ENCODE data around the gene SNX14.
"Not testable (repeated sequence)": the region's sequence is repeated elsewhere in the genome, so short reads cannot be mapped to it uniquely, and the experiment has no call there.

Gene SNX14

DNA sequence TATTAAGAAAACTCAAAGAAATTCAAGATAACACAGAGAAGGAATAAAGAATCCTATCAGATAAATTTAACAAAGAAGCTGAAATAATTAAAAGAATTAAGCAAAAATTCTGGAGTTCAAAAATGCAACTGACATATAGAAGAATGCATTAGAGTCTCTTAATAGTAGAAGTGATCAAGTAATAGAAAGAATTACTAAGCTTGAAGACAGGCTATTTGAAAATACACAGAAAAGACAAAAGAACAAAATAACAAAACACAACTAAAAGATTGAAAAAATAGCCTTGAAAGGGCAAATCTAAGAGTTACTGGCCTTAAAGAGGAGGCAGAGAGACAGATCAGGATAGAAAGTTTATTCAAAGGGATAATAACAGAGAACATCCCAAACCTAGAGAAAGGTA lies 12.1 kb downstream of the SNX14 start:
- Histone ChIP-seq H3K27me3 (ENCODE audit: control insufficient read depth, insufficient read depth, low read length) (no peaks in the 10 kb centered on the region), H3K27ac (ENCODE audit: low read length) (no peak overlapping the region)

DNA sequence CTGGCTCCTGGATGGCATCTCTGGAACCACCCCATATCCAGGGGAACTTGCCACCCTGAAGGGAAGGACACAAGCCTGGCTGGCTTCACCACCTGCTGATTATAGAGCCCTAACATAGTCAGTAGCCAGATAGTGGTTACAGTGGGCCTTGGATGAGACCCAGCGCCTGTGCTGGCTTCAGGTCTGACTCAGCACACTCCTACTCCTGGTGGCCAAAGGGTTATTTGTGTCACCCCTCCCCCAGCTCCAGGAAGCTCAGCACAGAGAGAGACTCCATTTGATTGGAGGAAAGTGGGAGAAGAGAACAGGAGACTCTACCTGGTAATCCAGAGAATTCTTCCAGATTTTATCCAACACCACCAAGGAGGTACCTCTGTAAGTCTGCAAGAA lies 12.8 kb downstream of the SNX14 start:
- no peak overlapping the region for H3K27ac ChIP-seq (ENCODE audit: low read length)
- H3K4me1 ChIP-seq (ENCODE audit: control insufficient read depth, low read depth, low read length), result peaks cover 10% of the 10 kb centered on the region
- no peaks in the 10 kb centered on the region for H3K36me3 ChIP-seq (ENCODE audit: control insufficient read depth, low read depth, low read length)
- no peak overlapping the region for H3K4me3 ChIP-seq (ENCODE audit: low read length)
- H3K9ac ChIP-seq (ENCODE audit: low read length), result no peak overlapping the region
- H3K27me3 ChIP-seq (ENCODE audit: control insufficient read depth, insufficient read depth, low read length), result no peaks in the 10 kb centered on the region
- peaks cover 2% of the 10 kb centered on the region for H3K9me3 ChIP-seq (ENCODE audit: control insufficient read depth, low read depth, low read length)

More for the DNA sequence above, 12.1 kb downstream of the SNX14 start:
- Histone ChIP-seq H3K4me1 (ENCODE audit: control insufficient read depth, low read depth, low read length) (peaks cover 10% of the 10 kb centered on the region), H3K9me3 (ENCODE audit: control insufficient read depth, low read depth, low read length) (peaks cover 2% of the 10 kb centered on the region), H3K4me3 (ENCODE audit: low read length) (no peak overlapping the region), H3K9ac (ENCODE audit: low read length) (no peak overlapping the region), H3K36me3 (ENCODE audit: control insufficient read depth, low read depth, low read length) (no peaks in the 10 kb centered on the region)

DNA sequence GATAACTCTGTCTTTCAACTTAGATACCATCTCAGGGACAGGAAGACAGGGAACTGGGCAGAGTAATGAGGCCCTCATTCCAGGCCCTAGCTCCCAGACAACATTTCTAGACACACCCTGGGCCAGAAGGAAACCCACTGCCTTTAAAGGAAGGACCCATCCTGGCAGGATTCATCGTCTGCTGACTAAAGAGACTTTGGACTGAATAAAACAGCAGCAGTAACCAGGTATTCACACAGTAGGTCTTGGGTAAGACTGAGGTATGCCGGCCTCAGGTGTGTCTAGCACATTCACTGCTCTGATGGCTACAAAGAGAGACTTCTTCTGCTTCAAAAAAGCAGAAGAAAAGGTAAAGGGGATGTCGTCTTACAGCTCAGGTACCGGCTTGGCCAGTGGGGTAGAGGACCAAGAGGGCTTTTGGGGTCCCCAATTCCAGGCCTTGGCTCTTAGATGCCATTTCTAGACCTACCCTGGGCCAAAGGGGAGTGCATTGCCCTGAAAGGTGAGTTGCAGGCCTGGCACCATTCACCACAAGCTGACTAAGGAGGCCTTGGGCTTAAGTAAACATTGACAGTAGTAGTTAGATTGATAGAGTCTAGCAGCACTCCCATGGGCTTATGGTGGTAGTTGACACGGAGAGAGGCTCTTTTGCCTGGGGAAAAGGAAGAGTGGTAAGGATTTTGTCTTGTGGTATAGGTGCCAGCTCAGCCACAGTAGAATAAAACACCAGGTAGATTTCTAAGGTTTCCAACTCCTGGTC lies 13.4 kb downstream of the SNX14 start:
- no peaks in the 10 kb centered on the region for H3K27me3 ChIP-seq (ENCODE audit: control insufficient read depth, insufficient read depth, low read length)
- H3K9ac ChIP-seq (ENCODE audit: low read length), result no peak overlapping the region
- peaks cover 10% of the 10 kb centered on the region for H3K4me1 ChIP-seq (ENCODE audit: control insufficient read depth, low read depth, low read length)
- peaks cover 2% of the 10 kb centered on the region for H3K9me3 ChIP-seq (ENCODE audit: control insufficient read depth, low read depth, low read length)
- H3K36me3 ChIP-seq (ENCODE audit: control insufficient read depth, low read depth, low read length), result no peaks in the 10 kb centered on the region
- no peak overlapping the region for H3K4me3 ChIP-seq (ENCODE audit: low read length)
- H3K27ac ChIP-seq (ENCODE audit: low read length), result no peak overlapping the region

DNA sequence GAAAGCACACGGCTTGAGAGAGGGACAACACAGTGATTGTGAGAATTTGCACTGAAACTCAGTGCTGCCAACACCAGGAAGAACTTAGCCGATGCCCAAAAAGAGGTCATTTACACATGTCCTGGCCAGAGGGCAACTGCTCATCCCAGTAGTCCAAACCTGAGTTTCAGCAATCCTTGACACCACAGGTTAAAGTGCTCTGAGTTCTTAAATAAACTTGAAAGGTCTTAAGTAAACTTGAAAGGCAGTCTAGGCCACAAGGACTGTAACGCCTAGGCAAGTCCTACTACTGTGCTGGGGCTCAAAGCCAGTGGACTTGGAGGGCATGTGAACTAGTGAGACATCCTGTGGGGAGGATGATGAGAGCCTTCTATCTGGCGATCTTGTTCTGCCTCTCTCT lies 14.1 kb downstream of the SNX14 start:
- Histone ChIP-seq H3K4me3 (ENCODE audit: low read length) (no peak overlapping the region), H3K9me3 (ENCODE audit: control insufficient read depth, low read depth, low read length) (peaks cover 2% of the 10 kb centered on the region), H3K4me1 (ENCODE audit: control insufficient read depth, low read depth, low read length) (peaks cover 10% of the 10 kb centered on the region), H3K27ac (ENCODE audit: low read length) (no peak overlapping the region), H3K36me3 (ENCODE audit: control insufficient read depth, low read depth, low read length) (no peaks in the 10 kb centered on the region), H3K27me3 (ENCODE audit: control insufficient read depth, insufficient read depth, low read length) (no peaks in the 10 kb centered on the region), H3K9ac (ENCODE audit: low read length) (no peak overlapping the region)

DNA sequence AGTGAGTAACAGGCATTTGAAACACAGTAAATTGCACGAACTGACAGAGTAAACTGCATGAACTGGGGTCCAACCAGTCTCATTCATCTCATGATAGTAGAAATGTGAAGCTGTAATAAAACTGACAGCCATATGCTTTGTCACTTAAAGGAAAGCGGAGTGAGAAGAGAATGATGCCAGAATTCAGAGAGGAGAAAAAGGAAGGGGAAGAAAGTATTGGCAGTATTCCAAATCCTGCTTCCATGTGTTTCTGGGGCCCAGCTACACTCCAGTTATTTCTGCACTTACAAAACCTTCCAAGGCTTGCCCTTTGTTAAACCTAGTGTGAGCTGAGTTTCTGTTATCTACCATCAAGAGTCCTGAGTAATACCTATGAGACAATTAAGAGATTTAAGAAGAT lies 17.2 kb downstream of the SNX14 start:
- Histone ChIP-seq H3K9ac (ENCODE audit: low read length) (no peak overlapping the region), H3K27me3 (ENCODE audit: control insufficient read depth, insufficient read depth, low read length) (no peaks in the 10 kb centered on the region), H3K9me3 (ENCODE audit: control insufficient read depth, low read depth, low read length) (no peaks in the 10 kb centered on the region), H3K36me3 (ENCODE audit: control insufficient read depth, low read depth, low read length) (no peaks in the 10 kb centered on the region), H3K4me3 (ENCODE audit: low read length) (no peak overlapping the region), H3K4me1 (ENCODE audit: control insufficient read depth, low read depth, low read length) (peaks cover 10% of the 10 kb centered on the region), H3K27ac (ENCODE audit: low read length) (no peak overlapping the region)

DNA sequence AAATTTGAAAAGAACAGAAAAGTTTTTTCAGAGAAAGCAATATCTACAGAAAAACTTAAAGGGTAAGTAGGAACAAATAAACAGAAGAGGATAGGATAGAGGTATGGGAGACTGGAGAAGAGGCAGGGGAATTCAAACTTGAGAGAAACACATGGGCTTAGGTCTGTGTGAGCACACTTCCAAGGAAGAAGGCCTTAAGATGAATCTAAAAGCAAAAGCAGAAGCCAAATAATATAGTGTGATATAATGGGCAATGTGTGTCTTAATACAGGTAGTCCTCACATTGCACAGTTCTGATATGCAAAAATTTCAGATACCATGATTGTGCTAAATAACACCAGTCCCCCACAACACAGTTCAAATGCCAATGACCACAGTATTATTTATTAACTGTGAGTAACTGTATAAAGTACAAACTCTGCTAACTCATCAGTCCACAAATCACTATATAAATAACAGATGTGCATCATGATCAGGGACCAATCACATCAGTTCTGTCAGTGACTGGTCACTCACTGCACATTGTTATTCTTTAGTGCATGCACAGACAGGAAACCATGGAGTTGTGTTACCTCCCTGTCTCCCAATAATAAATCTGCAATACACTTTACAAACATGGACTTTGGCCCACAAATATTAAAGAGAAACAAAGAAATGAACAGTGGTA lies 18.6 kb downstream of the SNX14 start:
- Histone ChIP-seq H3K9ac (ENCODE audit: low read length) (no peak overlapping the region), H3K9me3 (ENCODE audit: control insufficient read depth, low read depth, low read length) (no peaks in the 10 kb centered on the region), H3K27ac (ENCODE audit: low read length) (no peak overlapping the region), H3K4me3 (ENCODE audit: low read length) (no peak overlapping the region), H3K36me3 (ENCODE audit: control insufficient read depth, low read depth, low read length) (no peaks in the 10 kb centered on the region), H3K27me3 (ENCODE audit: control insufficient read depth, insufficient read depth, low read length) (no peaks in the 10 kb centered on the region), H3K4me1 (ENCODE audit: control insufficient read depth, low read depth, low read length) (no peaks in the 10 kb centered on the region)

DNA sequence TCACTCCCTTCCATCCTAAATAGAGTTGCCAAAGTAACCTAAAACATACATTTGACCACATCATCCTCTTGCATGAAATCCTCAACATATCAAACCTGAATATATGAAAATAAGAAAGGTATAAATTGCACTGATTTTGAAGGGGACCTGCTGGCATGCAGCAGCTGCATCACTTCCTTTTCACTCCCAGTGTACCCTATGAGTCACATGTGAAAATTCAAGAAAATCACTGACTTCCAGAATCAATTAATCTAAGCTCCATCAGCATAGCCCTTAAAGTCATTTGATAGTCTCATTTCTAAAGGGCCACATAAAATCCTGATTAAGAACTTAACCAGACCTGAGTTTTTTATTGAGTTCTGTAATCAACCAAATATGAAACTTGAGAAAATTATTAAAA lies 24.3 kb downstream of the SNX14 start:
- Histone ChIP-seq H3K27me3 (ENCODE audit: control insufficient read depth, insufficient read depth, low read length) (no peaks in the 10 kb centered on the region), H3K4me3 (ENCODE audit: low read length) (no peak overlapping the region), H3K27ac (ENCODE audit: low read length) (no peak overlapping the region), H3K36me3 (ENCODE audit: control insufficient read depth, low read depth, low read length) (no peaks in the 10 kb centered on the region), H3K9ac (ENCODE audit: low read length) (no peak overlapping the region), H3K4me1 (ENCODE audit: control insufficient read depth, low read depth, low read length) (no peaks in the 10 kb centered on the region), H3K9me3 (ENCODE audit: control insufficient read depth, low read depth, low read length) (no peaks in the 10 kb centered on the region)

DNA sequence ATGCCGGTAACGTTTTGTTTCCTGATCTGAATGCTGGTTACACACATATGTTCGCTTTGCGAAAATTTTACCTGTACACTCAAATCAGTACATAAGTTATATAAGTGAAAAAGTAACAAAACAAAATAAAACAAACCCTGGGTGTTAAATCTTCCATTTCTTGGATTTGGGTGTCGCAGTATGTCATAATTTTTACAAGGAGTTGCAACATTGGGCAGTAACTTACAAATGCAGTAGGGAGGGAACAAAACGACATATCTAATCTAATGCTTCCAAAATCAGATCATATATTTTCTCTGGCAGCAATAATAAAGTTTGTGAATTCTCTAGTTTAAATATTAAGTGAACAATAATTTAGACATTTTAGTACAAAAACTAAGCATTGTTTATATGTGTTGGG lies 25.2 kb downstream of the SNX14 start:
- no peak overlapping the region for H3K27ac ChIP-seq (ENCODE audit: low read length)
- no peak overlapping the region for H3K9ac ChIP-seq (ENCODE audit: low read length)
- no peaks in the 10 kb centered on the region for H3K9me3 ChIP-seq (ENCODE audit: control insufficient read depth, low read depth, low read length)
- H3K36me3 ChIP-seq (ENCODE audit: control insufficient read depth, low read depth, low read length), result no peaks in the 10 kb centered on the region
- no peaks in the 10 kb centered on the region for H3K27me3 ChIP-seq (ENCODE audit: control insufficient read depth, insufficient read depth, low read length)
- H3K4me1 ChIP-seq (ENCODE audit: control insufficient read depth, low read depth, low read length), result no peaks in the 10 kb centered on the region
- no peak overlapping the region for H3K4me3 ChIP-seq (ENCODE audit: low read length)

DNA sequence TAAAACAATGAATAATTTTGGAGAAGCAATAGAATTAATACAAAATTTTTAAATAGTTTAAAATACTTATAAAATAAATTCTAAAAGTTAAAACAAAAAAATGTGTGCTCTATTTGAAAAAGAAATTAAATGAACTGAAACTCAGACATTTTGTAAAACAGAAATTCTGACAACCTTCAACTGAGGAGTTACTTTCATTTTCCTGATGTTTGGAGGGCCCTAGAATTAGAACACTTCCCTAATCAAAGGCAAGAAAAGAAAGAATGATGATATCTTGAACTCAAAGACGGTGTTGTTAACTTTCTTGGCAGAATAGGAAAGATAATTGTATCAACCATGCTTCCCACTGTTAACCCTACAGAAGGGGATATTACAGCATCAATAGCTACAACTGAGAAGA lies 27.9 kb downstream of the SNX14 start:
- H3K27me3 ChIP-seq (ENCODE audit: control insufficient read depth, insufficient read depth, low read length), result no peaks in the 10 kb centered on the region
- no peaks in the 10 kb centered on the region for H3K36me3 ChIP-seq (ENCODE audit: control insufficient read depth, low read depth, low read length)
- H3K27ac ChIP-seq (ENCODE audit: low read length), result no peak overlapping the region
- no peaks in the 10 kb centered on the region for H3K4me1 ChIP-seq (ENCODE audit: control insufficient read depth, low read depth, low read length)
- no peak overlapping the region for H3K9ac ChIP-seq (ENCODE audit: low read length)
- H3K4me3 ChIP-seq (ENCODE audit: low read length), result no peak overlapping the region
- H3K9me3 ChIP-seq (ENCODE audit: control insufficient read depth, low read depth, low read length), result no peaks in the 10 kb centered on the region

DNA sequence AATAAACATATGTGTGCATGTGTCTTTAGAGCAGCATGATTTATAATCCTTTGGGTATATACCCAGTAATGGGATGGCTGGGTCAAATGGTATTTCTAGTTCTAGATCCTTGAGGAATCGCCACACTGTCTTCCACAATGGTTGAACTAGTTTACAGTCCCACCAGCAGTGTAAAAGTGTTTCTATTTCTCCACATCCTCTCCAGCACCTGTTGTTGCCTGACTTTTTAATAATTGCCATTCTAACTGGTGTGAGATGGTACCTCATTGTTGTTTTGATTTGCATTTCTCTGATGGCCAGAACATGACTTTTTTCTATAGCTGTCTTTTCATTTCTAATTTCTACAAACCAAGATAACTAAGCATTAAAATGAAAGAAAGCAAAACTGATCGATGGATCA lies 29.4 kb downstream of the SNX14 start:
- H3K4me3 ChIP-seq (ENCODE audit: low read length); H3K36me3 ChIP-seq (ENCODE audit: control insufficient read depth, low read depth, low read length); H3K9me3 ChIP-seq (ENCODE audit: control insufficient read depth, low read depth, low read length); H3K4me1 ChIP-seq (ENCODE audit: control insufficient read depth, low read depth, low read length); H3K27me3 ChIP-seq (ENCODE audit: control insufficient read depth, insufficient read depth, low read length); H3K27ac ChIP-seq (ENCODE audit: low read length); H3K9ac ChIP-seq (ENCODE audit: low read length): not testable (repeated sequence)

DNA sequence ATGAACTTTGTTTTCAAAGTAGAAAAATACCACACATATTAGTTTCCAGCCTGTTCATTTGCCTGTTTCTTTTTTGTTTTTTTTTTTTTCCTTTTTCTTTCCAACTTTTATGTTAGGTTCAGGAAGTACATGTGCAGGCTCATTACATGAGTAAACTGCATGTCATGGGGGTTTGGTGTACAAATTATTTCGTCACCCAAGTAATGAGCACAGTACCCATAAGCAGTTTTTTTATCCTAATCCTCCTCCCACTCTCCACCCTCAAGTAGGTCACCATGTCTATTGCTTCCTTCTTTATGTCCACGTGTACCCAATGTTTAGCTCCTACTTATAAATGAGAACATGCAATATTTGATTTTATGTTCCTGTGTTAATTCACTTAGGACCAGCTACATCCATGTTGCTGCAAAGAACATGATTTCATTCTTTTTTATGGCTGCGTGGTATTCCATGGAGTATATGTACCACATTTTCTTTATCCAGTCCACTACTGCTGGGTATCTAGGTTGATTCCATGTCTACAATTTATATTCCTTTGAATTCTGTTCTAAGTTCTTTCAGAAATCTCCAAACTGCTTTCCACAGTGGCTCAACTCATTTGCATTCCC lies 31.8 kb downstream of the SNX14 start:
- no peak overlapping the region for H3K4me3 ChIP-seq (ENCODE audit: low read length)
- no peaks in the 10 kb centered on the region for H3K27me3 ChIP-seq (ENCODE audit: control insufficient read depth, insufficient read depth, low read length)
- no peak overlapping the region for H3K9ac ChIP-seq (ENCODE audit: low read length)
- no peaks in the 10 kb centered on the region for H3K36me3 ChIP-seq (ENCODE audit: control insufficient read depth, low read depth, low read length)
- H3K4me1 ChIP-seq (ENCODE audit: control insufficient read depth, low read depth, low read length), result no peaks in the 10 kb centered on the region
- H3K9me3 ChIP-seq (ENCODE audit: control insufficient read depth, low read depth, low read length), result no peaks in the 10 kb centered on the region
- no peak overlapping the region for H3K27ac ChIP-seq (ENCODE audit: low read length)
